Lower leg skin (tissue), 3 donors: ENCODE data around the gene OSBP2.

ENCODE experiments used
- POLR2A ChIP-seq, 2 donors: fragments of 450-650 bp; IDR thresholded peaks; one replicate each; pipeline ENCODE4 v1.6.1; 2016 to 2017; ENCODE audit warnings: antibody characterized with exemption in 2 of 2, mild to moderate bottlenecking in 1 of 2, moderate library complexity in 1 of 2
- TF ChIP-seq, protein P1 (sequence below), 3 donors: fragments of 450-650 bp; IDR thresholded peaks; one replicate each; pipeline ENCODE4 v1.5.1; 2016; ENCODE audit warnings: antibody characterized with exemption in 3 of 3, mild to moderate bottlenecking in 3 of 3, moderate library complexity in 2 of 3

DNA sequence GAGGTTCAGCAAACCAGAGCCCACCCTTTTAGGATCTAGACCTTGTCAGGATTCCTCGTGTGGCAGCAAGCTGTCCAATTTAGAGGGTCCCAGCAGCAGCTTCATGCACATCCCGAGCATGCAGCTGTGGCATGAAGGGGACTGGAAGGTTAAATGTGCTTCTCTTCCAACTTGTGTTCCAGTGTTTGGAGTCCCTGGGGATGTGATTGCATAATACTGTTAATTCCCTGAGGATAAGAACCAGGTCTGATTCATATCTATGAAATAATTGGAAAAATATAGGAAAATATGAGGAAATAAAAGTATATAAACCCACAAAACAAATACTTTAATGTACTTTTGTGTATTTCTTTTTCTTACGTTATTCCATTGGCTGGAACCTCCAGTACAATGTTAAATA, 143.4 kb downstream of the OSBP2 start:
- TF ChIP-seq, protein P1, sequence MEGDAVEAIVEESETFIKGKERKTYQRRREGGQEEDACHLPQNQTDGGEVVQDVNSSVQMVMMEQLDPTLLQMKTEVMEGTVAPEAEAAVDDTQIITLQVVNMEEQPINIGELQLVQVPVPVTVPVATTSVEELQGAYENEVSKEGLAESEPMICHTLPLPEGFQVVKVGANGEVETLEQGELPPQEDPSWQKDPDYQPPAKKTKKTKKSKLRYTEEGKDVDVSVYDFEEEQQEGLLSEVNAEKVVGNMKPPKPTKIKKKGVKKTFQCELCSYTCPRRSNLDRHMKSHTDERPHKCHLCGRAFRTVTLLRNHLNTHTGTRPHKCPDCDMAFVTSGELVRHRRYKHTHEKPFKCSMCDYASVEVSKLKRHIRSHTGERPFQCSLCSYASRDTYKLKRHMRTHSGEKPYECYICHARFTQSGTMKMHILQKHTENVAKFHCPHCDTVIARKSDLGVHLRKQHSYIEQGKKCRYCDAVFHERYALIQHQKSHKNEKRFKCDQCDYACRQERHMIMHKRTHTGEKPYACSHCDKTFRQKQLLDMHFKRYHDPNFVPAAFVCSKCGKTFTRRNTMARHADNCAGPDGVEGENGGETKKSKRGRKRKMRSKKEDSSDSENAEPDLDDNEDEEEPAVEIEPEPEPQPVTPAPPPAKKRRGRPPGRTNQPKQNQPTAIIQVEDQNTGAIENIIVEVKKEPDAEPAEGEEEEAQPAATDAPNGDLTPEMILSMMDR (IDR thresholded peaks at IDR 0.05): no peak
- TF ChIP-seq POLR2A (IDR thresholded peaks at IDR 0.05): no peak
